ENCODE data around the gene BGN.

- TF ChIP-seq, protein P1, sequence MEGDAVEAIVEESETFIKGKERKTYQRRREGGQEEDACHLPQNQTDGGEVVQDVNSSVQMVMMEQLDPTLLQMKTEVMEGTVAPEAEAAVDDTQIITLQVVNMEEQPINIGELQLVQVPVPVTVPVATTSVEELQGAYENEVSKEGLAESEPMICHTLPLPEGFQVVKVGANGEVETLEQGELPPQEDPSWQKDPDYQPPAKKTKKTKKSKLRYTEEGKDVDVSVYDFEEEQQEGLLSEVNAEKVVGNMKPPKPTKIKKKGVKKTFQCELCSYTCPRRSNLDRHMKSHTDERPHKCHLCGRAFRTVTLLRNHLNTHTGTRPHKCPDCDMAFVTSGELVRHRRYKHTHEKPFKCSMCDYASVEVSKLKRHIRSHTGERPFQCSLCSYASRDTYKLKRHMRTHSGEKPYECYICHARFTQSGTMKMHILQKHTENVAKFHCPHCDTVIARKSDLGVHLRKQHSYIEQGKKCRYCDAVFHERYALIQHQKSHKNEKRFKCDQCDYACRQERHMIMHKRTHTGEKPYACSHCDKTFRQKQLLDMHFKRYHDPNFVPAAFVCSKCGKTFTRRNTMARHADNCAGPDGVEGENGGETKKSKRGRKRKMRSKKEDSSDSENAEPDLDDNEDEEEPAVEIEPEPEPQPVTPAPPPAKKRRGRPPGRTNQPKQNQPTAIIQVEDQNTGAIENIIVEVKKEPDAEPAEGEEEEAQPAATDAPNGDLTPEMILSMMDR (conservative IDR thresholded peaks at IDR 0.05; ENCODE audit: low read depth in 2 of 2): no peak
- TF ChIP-seq CREB1 (CRISPR knock-in tag; IDR thresholded peaks at IDR 0.05; ENCODE audit: low read depth) (no peak), POLR2AphosphoS5 (IDR thresholded peaks at IDR 0.05; ENCODE audit: low read depth) (no peak), EZH2 (IDR thresholded peaks at IDR 0.05; ENCODE audit: low read depth, unreplicated experiment) (no peak), EZH2phosphoT487 (IDR thresholded peaks at IDR 0.05; ENCODE audit: unreplicated experiment) (no peak), ZNF114 (CRISPR knock-in tag; IDR thresholded peaks at IDR 0.05) (no peak)
- TF ChIP-seq, protein P2, sequence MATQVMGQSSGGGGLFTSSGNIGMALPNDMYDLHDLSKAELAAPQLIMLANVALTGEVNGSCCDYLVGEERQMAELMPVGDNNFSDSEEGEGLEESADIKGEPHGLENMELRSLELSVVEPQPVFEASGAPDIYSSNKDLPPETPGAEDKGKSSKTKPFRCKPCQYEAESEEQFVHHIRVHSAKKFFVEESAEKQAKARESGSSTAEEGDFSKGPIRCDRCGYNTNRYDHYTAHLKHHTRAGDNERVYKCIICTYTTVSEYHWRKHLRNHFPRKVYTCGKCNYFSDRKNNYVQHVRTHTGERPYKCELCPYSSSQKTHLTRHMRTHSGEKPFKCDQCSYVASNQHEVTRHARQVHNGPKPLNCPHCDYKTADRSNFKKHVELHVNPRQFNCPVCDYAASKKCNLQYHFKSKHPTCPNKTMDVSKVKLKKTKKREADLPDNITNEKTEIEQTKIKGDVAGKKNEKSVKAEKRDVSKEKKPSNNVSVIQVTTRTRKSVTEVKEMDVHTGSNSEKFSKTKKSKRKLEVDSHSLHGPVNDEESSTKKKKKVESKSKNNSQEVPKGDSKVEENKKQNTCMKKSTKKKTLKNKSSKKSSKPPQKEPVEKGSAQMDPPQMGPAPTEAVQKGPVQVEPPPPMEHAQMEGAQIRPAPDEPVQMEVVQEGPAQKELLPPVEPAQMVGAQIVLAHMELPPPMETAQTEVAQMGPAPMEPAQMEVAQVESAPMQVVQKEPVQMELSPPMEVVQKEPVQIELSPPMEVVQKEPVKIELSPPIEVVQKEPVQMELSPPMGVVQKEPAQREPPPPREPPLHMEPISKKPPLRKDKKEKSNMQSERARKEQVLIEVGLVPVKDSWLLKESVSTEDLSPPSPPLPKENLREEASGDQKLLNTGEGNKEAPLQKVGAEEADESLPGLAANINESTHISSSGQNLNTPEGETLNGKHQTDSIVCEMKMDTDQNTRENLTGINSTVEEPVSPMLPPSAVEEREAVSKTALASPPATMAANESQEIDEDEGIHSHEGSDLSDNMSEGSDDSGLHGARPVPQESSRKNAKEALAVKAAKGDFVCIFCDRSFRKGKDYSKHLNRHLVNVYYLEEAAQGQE (IDR thresholded peaks at IDR 0.05; ENCODE audit: unreplicated experiment): no peak
These were observed 6.4 kb upstream of the BGN start for GRCh38 chrX:153488231-153488914.

Data from GM23338 (cell line).